GM20431 (cell line): ENCODE measurements around the gene SEMA4D.

Experiments used
- in situ Hi-C: fragments of 300-500 bp; cut with MseI, MboI; formaldehyde crosslinking; loops from one replicate; pipeline ENCODE4 v1.15.0; 2020; ENCODE audit warnings: low sequenced_read_pairs; ENCODE audit not compliant: unreplicated experiment

The SEMA4D gene

GRCh38 chr9:89497978-89498851 is at the start of gene SEMA4D:
TSS of gene SEMA4D (minus strand) at chr9:89498113. CDS start at chr9:89405456, 92,657 bp downstream.
- in situ Hi-C loops = no loop called here

GRCh38 chr9:89547000-89547399 is 49.1 kb upstream of the SEMA4D start:
- in situ Hi-C loops = no loop called here

GRCh38 chr9:89544279-89544661 is 46.4 kb upstream of the SEMA4D start:
- in situ Hi-C loops = no loop called here

GRCh38 chr9:89543621-89544278 is 45.8 kb upstream of the SEMA4D start:
- in situ Hi-C loops = no loop called here

- in situ Hi-C loops = no loop called here
Measured at GRCh38 chr9:89543111-89543510, 45.2 kb upstream of the SEMA4D start.

GRCh38 chr9:89542401-89543021 is 44.6 kb upstream of the SEMA4D start:
- in situ Hi-C loops = no loop called here

- in situ Hi-C loops = no loop called here
Measured at GRCh38 chr9:89541798-89542197, 43.9 kb upstream of the SEMA4D start.

GRCh38 chr9:89539374-89539773 is 41.5 kb upstream of the SEMA4D start:
- in situ Hi-C loops = no loop called here

GRCh38 chr9:89538871-89539270 is 41.0 kb upstream of the SEMA4D start:
- in situ Hi-C loops = no loop called here

- in situ Hi-C loops = no loop called here
Measured at GRCh38 chr9:89537166-89537565, 39.3 kb upstream of the SEMA4D start.

- in situ Hi-C loops = no loop called here
Measured at GRCh38 chr9:89536600-89536999, 38.7 kb upstream of the SEMA4D start.

- in situ Hi-C loops = no loop called here
Measured at GRCh38 chr9:89536145-89536574, 38.2 kb upstream of the SEMA4D start.

GRCh38 chr9:89535461-89535860 is 37.5 kb upstream of the SEMA4D start:
- in situ Hi-C loops = no loop called here

GRCh38 chr9:89534515-89535287 is 36.8 kb upstream of the SEMA4D start:
- in situ Hi-C loops = no loop called here

GRCh38 chr9:89533411-89534095 is 35.6 kb upstream of the SEMA4D start:
- in situ Hi-C loops = no loop called here

GRCh38 chr9:89532944-89533343 is 35.0 kb upstream of the SEMA4D start:
- in situ Hi-C loops = no loop called here

- in situ Hi-C loops = no loop called here
Measured at GRCh38 chr9:89532478-89532877, 34.6 kb upstream of the SEMA4D start.

GRCh38 chr9:89531766-89532165 is 33.9 kb upstream of the SEMA4D start:
- in situ Hi-C loops = no loop called here

- in situ Hi-C loops = no loop called here
Measured at GRCh38 chr9:89530726-89531125, 32.8 kb upstream of the SEMA4D start.
